ENCODE measurements around the gene POLR2F. TPM values are rescaled to one million over a fixed set of nuclear protein-coding genes. Genes with fewer than 3 reads are reported as not detected.

The POLR2F gene
- total RNA-seq, 1 experiment from 2014 or later: 111 TPM

DNA sequence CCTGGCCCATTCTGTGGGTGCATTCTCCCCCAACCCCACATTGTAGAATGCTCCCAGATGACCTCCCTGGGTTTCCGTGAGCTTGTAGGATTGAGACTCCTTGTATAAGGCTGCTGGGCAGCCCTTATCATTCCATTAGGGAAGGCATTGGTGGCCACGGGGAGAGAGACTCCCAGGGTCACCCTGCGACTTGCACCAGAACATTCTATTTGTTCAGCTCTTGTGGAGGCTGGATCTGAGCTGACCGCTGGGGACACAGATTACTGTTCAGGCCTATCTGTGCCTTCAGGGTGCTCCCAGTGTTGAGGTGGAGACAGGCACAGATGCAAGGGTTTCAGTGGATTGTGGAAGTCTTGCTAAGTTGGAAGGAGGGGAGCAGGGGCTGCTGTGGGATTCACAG is 29.6 kb upstream of the POLR2F start:
- Mint-ChIP-seq H3K36me3 (ENCODE audit: insufficient read depth, unreplicated experiment) (peaks cover 70% of the 10 kb centered on the region), H3K4me1 (ENCODE audit: low read depth, unreplicated experiment) (no peaks in the 10 kb centered on the region), H3K9me3 (ENCODE audit: low read depth, unreplicated experiment) (no peaks in the 10 kb centered on the region), H3K4me3 (ENCODE audit: low read depth, unreplicated experiment) (no peak overlapping the region), H3K27me3 (ENCODE audit: unreplicated experiment) (no peaks in the 10 kb centered on the region), H3K27ac (ENCODE audit: unreplicated experiment) (no peak overlapping the region)
- CTCF ChIA-PET: no interaction called here
- TF ChIP-seq, protein P1, sequence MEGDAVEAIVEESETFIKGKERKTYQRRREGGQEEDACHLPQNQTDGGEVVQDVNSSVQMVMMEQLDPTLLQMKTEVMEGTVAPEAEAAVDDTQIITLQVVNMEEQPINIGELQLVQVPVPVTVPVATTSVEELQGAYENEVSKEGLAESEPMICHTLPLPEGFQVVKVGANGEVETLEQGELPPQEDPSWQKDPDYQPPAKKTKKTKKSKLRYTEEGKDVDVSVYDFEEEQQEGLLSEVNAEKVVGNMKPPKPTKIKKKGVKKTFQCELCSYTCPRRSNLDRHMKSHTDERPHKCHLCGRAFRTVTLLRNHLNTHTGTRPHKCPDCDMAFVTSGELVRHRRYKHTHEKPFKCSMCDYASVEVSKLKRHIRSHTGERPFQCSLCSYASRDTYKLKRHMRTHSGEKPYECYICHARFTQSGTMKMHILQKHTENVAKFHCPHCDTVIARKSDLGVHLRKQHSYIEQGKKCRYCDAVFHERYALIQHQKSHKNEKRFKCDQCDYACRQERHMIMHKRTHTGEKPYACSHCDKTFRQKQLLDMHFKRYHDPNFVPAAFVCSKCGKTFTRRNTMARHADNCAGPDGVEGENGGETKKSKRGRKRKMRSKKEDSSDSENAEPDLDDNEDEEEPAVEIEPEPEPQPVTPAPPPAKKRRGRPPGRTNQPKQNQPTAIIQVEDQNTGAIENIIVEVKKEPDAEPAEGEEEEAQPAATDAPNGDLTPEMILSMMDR (IDR thresholded peaks at IDR 0.05; ENCODE audit: unreplicated experiment): no peak
- intact Hi-C loops (cut with micrococcal nuclease; ENCODE audit: unreplicated experiment): no loop called here
- BruUV-seq (replicated peaks): no TSS peak
- no peak for DNase-seq

DNA sequence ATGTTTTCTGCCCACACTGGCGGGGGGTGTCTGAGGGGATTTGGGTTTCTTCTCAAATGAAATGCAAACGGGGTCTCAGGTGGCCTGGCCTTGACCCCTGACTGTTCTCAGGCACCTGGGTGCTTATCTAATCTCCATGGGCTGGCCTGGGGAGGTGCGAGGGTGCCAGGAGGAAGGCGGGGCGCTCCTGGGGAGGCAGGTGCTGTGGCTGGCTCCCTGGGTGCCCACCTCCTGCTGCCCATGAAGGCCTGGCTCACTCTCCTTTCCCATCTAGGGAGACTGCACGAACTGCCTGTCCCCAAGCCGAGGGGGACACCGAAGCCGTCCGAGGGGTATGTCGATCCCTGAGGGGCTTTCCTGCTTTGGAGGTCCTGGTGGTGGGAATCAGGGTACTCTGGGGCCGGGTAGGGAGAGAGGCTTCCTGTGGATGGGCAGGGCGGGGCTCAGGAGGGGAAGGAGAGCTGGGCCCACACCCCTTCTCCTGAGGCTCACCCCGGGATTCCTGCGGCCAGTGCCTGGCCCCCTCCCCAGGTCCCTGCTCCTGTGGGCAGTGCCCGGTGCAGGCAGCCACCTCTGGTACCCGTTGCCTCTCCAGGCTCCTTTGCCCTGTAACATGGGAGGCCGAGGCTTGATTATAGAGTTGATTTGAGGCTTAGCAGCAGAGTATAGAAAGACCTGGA is 29.0 kb upstream of the POLR2F start:
- Mint-ChIP-seq H3K27ac (ENCODE audit: unreplicated experiment) (no peak overlapping the region), H3K9me3 (ENCODE audit: low read depth, unreplicated experiment) (no peaks in the 10 kb centered on the region), H3K27me3 (ENCODE audit: unreplicated experiment) (no peaks in the 10 kb centered on the region), H3K4me1 (ENCODE audit: low read depth, unreplicated experiment) (no peaks in the 10 kb centered on the region), H3K4me3 (ENCODE audit: low read depth, unreplicated experiment) (no peak overlapping the region), H3K36me3 (ENCODE audit: insufficient read depth, unreplicated experiment) (peaks cover 70% of the 10 kb centered on the region)
- DNase-seq: no peak
- CTCF ChIA-PET: no interaction called here
- no TSS peak for BruUV-seq (replicated peaks)
- intact Hi-C loops (cut with micrococcal nuclease; ENCODE audit: unreplicated experiment): no loop called here
- TF ChIP-seq, protein P1 (IDR thresholded peaks at IDR 0.05; ENCODE audit: unreplicated experiment): no peak

DNA sequence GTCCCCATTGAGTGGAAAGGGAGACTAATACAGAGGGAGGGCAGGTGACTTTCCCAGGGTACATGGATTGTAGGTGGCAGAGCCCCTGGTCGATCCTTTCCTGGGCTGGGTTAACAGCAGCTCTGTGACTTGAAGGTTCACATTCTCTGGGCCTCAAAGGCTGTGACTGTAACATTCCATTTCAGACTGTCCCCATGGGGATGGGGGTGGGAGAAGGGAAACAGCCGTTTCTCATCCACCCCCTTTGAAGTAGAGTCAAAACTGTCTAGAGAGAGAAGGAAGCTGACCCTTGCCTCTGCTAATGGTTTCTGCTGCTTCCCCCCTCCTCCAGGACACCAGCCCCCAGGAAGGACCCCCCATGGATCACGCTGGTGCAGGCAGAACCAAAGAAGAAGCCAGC is 28.2 kb upstream of the POLR2F start:
- H3K4me3 Mint-ChIP-seq (ENCODE audit: low read depth, unreplicated experiment): no peak overlapping the region
- BruUV-seq (replicated peaks): no TSS peak
- CTCF ChIA-PET: no interaction called here
- no peaks in the 10 kb centered on the region for H3K9me3 Mint-ChIP-seq (ENCODE audit: low read depth, unreplicated experiment)
- peaks cover 67% of the 10 kb centered on the region for H3K36me3 Mint-ChIP-seq (ENCODE audit: insufficient read depth, unreplicated experiment)
- H3K27me3 Mint-ChIP-seq (ENCODE audit: unreplicated experiment): no peaks in the 10 kb centered on the region
- no peak overlapping the region for H3K27ac Mint-ChIP-seq (ENCODE audit: unreplicated experiment)
- TF ChIP-seq, protein P1 (IDR thresholded peaks at IDR 0.05; ENCODE audit: unreplicated experiment): no peak
- no peak for DNase-seq
- H3K4me1 Mint-ChIP-seq (ENCODE audit: low read depth, unreplicated experiment): no peaks in the 10 kb centered on the region
- intact Hi-C loops (cut with micrococcal nuclease; ENCODE audit: unreplicated experiment): no loop called here

DNA sequence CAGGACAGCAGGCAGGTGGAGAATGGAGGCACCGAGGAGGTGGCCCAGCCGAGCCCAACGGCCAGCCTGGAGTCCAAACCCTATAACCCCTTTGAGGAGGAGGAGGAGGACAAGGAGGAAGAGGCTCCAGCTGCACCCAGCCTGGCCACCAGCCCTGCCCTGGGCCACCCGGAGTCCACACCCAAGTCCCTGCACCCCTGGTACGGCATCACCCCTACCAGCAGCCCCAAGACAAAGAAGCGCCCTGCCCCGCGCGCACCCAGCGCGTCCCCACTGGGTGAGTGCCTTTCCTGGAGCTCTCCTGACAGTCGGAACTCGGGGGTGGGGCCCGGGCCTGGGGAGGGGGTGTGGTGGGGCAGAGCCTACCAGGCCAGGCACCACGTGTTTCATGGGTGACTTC is 27.7 kb upstream of the POLR2F start:
- no peaks in the 10 kb centered on the region for H3K27me3 Mint-ChIP-seq (ENCODE audit: unreplicated experiment)
- H3K4me3 Mint-ChIP-seq (ENCODE audit: low read depth, unreplicated experiment): no peak overlapping the region
- no peaks in the 10 kb centered on the region for H3K4me1 Mint-ChIP-seq (ENCODE audit: low read depth, unreplicated experiment)
- CTCF ChIA-PET: no interaction called here
- peaks cover 63% of the 10 kb centered on the region for H3K36me3 Mint-ChIP-seq (ENCODE audit: insufficient read depth, unreplicated experiment)
- intact Hi-C loops (cut with micrococcal nuclease; ENCODE audit: unreplicated experiment): no loop called here
- TF ChIP-seq, protein P1 (IDR thresholded peaks at IDR 0.05; ENCODE audit: unreplicated experiment): no peak
- no peak for DNase-seq
- no peak overlapping the region for H3K27ac Mint-ChIP-seq (ENCODE audit: unreplicated experiment)
- no peaks in the 10 kb centered on the region for H3K9me3 Mint-ChIP-seq (ENCODE audit: low read depth, unreplicated experiment)
- BruUV-seq (replicated peaks): no TSS peak
